ENCODE measurements around the gene WDR73. TPM values are rescaled to one million over a fixed set of nuclear protein-coding genes. Genes with fewer than 3 reads are reported as not detected.

The WDR73 gene
- total and polyA plus RNA-seq, 9 of the 15 experiments (the other 6 are each of a cell fraction or from before 2014, with no cell fraction given) = 9.2 to 25.4 (median 21.7) TPM

DNA sequence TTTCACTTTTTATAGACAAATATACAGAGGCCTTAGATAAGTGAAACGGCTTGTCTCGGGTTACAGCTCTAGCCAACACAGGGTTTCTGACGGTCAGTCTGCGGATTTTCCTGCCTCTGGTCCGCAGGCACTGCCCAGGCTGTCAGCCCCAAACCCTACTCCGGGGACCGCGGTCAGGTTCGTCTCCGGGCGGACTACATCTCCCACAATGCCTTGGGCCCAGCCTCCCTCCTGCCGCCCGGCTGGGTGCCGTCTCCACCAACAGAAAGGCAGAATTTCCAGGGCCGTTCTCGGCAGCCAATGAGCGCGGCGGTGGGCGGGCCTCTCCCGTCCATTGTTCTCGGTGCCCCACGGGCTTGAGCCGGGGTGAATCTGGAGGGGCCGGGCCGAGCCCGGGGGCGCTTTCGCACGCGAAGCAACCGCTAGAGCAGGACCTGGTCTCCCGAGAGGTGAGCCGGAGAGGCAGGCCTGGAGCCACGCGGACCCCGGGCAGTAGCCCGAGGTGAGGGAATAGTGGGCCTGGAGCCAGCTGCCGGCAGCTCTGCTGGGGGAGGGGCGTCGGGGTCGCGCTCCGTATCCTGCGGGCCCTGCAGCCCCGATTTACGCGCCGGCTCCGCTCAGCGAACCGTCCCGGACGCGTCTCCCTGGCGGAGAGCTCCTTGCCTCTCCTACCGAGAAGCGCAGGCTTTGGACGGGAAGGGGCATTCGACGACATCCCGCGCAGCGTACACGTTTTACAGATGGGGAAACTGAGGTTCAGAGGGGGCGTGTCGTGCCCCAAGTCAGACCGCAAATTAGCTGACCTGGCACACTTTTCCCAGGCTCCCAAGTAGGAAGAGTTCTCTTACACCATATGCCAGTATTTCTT lies 53.2 kb downstream of the WDR73 start, which contains the start of gene ZSCAN2 (continued):
- TF ChIP-seq, protein P1, sequence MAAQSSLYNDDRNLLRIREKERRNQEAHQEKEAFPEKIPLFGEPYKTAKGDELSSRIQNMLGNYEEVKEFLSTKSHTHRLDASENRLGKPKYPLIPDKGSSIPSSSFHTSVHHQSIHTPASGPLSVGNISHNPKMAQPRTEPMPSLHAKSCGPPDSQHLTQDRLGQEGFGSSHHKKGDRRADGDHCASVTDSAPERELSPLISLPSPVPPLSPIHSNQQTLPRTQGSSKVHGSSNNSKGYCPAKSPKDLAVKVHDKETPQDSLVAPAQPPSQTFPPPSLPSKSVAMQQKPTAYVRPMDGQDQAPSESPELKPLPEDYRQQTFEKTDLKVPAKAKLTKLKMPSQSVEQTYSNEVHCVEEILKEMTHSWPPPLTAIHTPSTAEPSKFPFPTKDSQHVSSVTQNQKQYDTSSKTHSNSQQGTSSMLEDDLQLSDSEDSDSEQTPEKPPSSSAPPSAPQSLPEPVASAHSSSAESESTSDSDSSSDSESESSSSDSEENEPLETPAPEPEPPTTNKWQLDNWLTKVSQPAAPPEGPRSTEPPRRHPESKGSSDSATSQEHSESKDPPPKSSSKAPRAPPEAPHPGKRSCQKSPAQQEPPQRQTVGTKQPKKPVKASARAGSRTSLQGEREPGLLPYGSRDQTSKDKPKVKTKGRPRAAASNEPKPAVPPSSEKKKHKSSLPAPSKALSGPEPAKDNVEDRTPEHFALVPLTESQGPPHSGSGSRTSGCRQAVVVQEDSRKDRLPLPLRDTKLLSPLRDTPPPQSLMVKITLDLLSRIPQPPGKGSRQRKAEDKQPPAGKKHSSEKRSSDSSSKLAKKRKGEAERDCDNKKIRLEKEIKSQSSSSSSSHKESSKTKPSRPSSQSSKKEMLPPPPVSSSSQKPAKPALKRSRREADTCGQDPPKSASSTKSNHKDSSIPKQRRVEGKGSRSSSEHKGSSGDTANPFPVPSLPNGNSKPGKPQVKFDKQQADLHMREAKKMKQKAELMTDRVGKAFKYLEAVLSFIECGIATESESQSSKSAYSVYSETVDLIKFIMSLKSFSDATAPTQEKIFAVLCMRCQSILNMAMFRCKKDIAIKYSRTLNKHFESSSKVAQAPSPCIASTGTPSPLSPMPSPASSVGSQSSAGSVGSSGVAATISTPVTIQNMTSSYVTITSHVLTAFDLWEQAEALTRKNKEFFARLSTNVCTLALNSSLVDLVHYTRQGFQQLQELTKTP (IDR thresholded peaks at IDR 0.05; ENCODE audit: low read depth in 1 of 2, partially characterized antibody in 2 of 2) = peak in 1 of 2 experiments; percentile 87
- TF ChIP-seq NR2C2 (CRISPR knock-in tag; IDR thresholded peaks at IDR 0.05) (no peak), NR2C2 (tag; IDR thresholded peaks at IDR 0.05) (peak; percentile 67), L3MBTL2 (IDR thresholded peaks at IDR 0.05) (peak; percentile 3), ZFX (CRISPR knock-in tag; IDR thresholded peaks at IDR 0.05) (peak; percentile 94), HNRNPL (IDR thresholded peaks at IDR 0.05; ENCODE audit: low read depth, low read length) (0 out of 2 replicates have a peak, but pooled peaks have one; percentile 20), MTA3 (IDR thresholded peaks at IDR 0.05; ENCODE audit: borderline replicate concordance) (peak; percentile 36; the same call in 1 of the 2 replicates), ESRRA (IDR thresholded peaks at IDR 0.05; ENCODE audit: borderline replicate concordance, low read depth) (no peak), CXXC5 (CRISPR knock-in tag; IDR thresholded peaks at IDR 0.05) (peak; percentile 10; the same call in 1 of the 2 replicates), KDM1A (IDR thresholded peaks at IDR 0.05) (peak in 1 of 2 experiments; percentile 64; a peak in 3 of 4 replicates), RBM34 (IDR thresholded peaks at IDR 0.05; ENCODE audit: borderline replicate concordance, insufficient read depth, low read length) (no peak)
- TF ChIP-seq, protein P2, sequence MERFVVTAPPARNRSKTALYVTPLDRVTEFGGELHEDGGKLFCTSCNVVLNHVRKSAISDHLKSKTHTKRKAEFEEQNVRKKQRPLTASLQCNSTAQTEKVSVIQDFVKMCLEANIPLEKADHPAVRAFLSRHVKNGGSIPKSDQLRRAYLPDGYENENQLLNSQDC (CRISPR knock-in tag; IDR thresholded peaks at IDR 0.05) = no peak
- TF ChIP-seq, protein P3, sequence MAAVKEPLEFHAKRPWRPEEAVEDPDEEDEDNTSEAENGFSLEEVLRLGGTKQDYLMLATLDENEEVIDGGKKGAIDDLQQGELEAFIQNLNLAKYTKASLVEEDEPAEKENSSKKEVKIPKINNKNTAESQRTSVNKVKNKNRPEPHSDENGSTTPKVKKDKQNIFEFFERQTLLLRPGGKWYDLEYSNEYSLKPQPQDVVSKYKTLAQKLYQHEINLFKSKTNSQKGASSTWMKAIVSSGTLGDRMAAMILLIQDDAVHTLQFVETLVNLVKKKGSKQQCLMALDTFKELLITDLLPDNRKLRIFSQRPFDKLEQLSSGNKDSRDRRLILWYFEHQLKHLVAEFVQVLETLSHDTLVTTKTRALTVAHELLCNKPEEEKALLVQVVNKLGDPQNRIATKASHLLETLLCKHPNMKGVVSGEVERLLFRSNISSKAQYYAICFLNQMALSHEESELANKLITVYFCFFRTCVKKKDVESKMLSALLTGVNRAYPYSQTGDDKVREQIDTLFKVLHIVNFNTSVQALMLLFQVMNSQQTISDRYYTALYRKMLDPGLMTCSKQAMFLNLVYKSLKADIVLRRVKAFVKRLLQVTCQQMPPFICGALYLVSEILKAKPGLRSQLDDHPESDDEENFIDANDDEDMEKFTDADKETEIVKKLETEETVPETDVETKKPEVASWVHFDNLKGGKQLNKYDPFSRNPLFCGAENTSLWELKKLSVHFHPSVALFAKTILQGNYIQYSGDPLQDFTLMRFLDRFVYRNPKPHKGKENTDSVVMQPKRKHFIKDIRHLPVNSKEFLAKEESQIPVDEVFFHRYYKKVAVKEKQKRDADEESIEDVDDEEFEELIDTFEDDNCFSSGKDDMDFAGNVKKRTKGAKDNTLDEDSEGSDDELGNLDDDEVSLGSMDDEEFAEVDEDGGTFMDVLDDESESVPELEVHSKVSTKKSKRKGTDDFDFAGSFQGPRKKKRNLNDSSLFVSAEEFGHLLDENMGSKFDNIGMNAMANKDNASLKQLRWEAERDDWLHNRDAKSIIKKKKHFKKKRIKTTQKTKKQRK (IDR thresholded peaks at IDR 0.05; ENCODE audit: borderline replicate concordance, low read depth, low read length) = no peak; the same call in 1 of the 2 replicates
- TF ChIP-seq, protein P4, sequence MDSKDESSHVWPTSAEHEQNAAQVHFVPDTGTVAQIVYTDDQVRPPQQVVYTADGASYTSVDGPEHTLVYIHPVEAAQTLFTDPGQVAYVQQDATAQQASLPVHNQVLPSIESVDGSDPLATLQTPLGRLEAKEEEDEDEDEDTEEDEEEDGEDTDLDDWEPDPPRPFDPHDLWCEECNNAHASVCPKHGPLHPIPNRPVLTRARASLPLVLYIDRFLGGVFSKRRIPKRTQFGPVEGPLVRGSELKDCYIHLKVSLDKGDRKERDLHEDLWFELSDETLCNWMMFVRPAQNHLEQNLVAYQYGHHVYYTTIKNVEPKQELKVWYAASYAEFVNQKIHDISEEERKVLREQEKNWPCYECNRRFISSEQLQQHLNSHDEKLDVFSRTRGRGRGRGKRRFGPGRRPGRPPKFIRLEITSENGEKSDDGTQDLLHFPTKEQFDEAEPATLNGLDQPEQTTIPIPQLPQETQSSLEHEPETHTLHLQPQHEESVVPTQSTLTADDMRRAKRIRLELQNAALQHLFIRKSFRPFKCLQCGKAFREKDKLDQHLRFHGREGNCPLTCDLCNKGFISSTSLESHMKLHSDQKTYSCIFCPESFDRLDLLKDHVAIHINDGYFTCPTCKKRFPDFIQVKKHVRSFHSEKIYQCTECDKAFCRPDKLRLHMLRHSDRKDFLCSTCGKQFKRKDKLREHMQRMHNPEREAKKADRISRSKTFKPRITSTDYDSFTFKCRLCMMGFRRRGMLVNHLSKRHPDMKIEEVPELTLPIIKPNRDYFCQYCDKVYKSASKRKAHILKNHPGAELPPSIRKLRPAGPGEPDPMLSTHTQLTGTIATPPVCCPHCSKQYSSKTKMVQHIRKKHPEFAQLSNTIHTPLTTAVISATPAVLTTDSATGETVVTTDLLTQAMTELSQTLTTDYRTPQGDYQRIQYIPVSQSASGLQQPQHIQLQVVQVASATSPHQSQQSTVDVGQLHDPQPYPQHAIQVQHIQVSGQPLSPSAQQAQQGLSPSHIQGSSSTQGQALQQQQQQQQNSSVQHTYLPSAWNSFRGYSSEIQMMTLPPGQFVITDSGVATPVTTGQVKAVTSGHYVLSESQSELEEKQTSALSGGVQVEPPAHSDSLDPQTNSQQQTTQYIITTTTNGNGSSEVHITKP (IDR thresholded peaks at IDR 0.05; ENCODE audit: partially characterized antibody) = no peak
